HepG2 (cell line): ENCODE data around the gene TPST2. TPM values are rescaled to one million over a fixed set of nuclear protein-coding genes. Genes with fewer than 3 reads are reported as not detected.

Experiments used
- ATAC-seq: fragments of 200-7000 bp; cut with Tn5 transposase; 3 replicates; pipeline ENCODE4 v1.9.1; 2020; ENCODE audit warnings: mild to moderate bottlenecking, moderate library complexity
- BruUV-seq: library from RNA; stranded (reverse); fragments of 400-500 nt; replicated peaks from 2 replicates; lab custom pipeline; 2021; lab: Mats Ljungman, UMichigan
- CTCF ChIA-PET: fragments of 300-600 bp; formaldehyde crosslinking; extraction: SDS; loops from one replicate; lab custom pipeline; 2021; ENCODE audit warnings: low total read pairs, inconsistent platforms, low intra/inter-chr PET ratio; lab: Yijun Ruan, JAX
- POLR2A ChIA-PET: fragments of 350-600 bp; sonication (Branson Sonifier 250); formaldehyde crosslinking; loops from one replicate; lab custom pipeline; 2020; ENCODE audit warnings: antibody characterized with exemption, inconsistent platforms; lab: Yijun Ruan, JAX
- DNase-seq: peaks from one replicate; pipeline ENCODE4 v3.0.0-alpha.2; 2015; ENCODE audit warnings: low spot score
- FAIRE-seq: peaks from 3 replicates; lab custom pipeline; 2011; peaks lifted over from hg19 to GRCh38; lab: Jason Lieb, UNC
- H2AFZ ChIP-seq: one replicate; pipeline ENCODE4 v1.6.1; 2011; ENCODE audit warnings: low read length, inconsistent platforms
- H3K27ac ChIP-seq: fragments of 300-600 bp; 3 replicates; pipeline ENCODE4 v1.8.0; 2011; ENCODE audit warnings: mixed run types, mild to moderate bottlenecking, mixed read lengths, low read length, inconsistent platforms; ENCODE audit not compliant: insufficient read depth; ENCODE audit errors: extremely low read length
- H3K27me3 ChIP-seq, 2 experiments: fragments of 200-600 bp in 1 of 2; 2 replicates in 1 of 2; 3 replicates in 1 of 2; pipeline versions ENCODE4 v1.6.0 to v1.8.0; 2011; ENCODE audit warnings: low read length in 2 of 2, mild to moderate bottlenecking in 2 of 2, moderate library complexity in 2 of 2, inconsistent platforms in 1 of 2; ENCODE audit not compliant: insufficient read depth in 2 of 2, control insufficient read depth in 1 of 2
- H3K36me3 ChIP-seq, 2 experiments: fragments of 200-600 bp in 1 of 2; replicated peaks in 1 of 2; 2 replicates in 1 of 2; 3 replicates in 1 of 2; pipeline versions ENCODE4 v1.5.1 to v1.8.0; 2011; ENCODE audit warnings: low read length in 2 of 2, inconsistent platforms in 1 of 2; ENCODE audit not compliant: insufficient read depth in 2 of 2, control insufficient read depth in 1 of 2
- H3K4me1 ChIP-seq: 2 replicates; pipeline ENCODE4 v1.5.1; 2012; ENCODE audit warnings: low read length, inconsistent platforms; ENCODE audit not compliant: insufficient read depth
- H3K4me2 ChIP-seq: 2 replicates; pipeline ENCODE4 v1.6.0; 2011; ENCODE audit warnings: low read depth, low read length, inconsistent platforms
- H3K4me3 ChIP-seq, 3 experiments: fragments of 200-600 bp in 1 of 3; sonication (generic), shearing (Covaris generic) in 1 of 3; replicated peaks in 1 of 3; 2 replicates each; pipeline ENCODE4 v1.5.1; 2011 to 2016; ENCODE audit warnings: low read length in 3 of 3, inconsistent platforms in 2 of 3, low read depth in 2 of 3, mild to moderate bottlenecking in 2 of 3, control low read depth in 1 of 3, mixed read lengths in 1 of 3; ENCODE audit not compliant: insufficient read depth in 1 of 3
- H3K79me2 ChIP-seq: one replicate; pipeline ENCODE4 v1.6.1; 2011; ENCODE audit warnings: low read length, inconsistent platforms; ENCODE audit not compliant: insufficient read depth
- H3K9ac ChIP-seq: 2 replicates; pipeline ENCODE4 v1.6.0; 2011; ENCODE audit warnings: mild to moderate bottlenecking, low read depth, low read length, inconsistent platforms; ENCODE audit not compliant: insufficient read depth
- H3K9me3 ChIP-seq: 2 replicates; pipeline ENCODE4 v1.5.1; 2012; ENCODE audit warnings: mild to moderate bottlenecking, low read length
- H4K20me1 ChIP-seq: 2 replicates; pipeline ENCODE4 v1.6.0; 2011; ENCODE audit warnings: inconsistent platforms, mild to moderate bottlenecking, low read length, moderate library complexity; ENCODE audit not compliant: insufficient read depth
- CBX5 ChIP-seq: sonication (generic); formaldehyde crosslinking; IDR thresholded peaks from 2 replicates; pipeline ENCODE4 v1.4.0; 2020; ENCODE audit warnings: missing genetic modification reagents, borderline replicate concordance
- HMGA1 ChIP-seq: sonication (generic); formaldehyde crosslinking; conservative IDR thresholded peaks from 2 replicates; pipeline ENCODE4 v1.4.0; 2020; ENCODE audit warnings: missing genetic modification reagents
- IRF2 ChIP-seq: IDR thresholded peaks from 2 replicates; pipeline ENCODE4 v1.6.1; 2018; ENCODE audit warnings: missing genetic modification reagents, missing compliant biosample characterization
- NCOR1 ChIP-seq: fragments of 200-600 bp; sonication (generic); IDR thresholded peaks from 2 replicates; pipeline ENCODE4 v1.7.0; 2017; ENCODE audit warnings: antibody characterized with exemption, low read length, borderline replicate concordance
- POGZ ChIP-seq: sonication (generic); formaldehyde crosslinking; IDR thresholded peaks from 2 replicates; pipeline ENCODE4 v1.4.0; 2020; ENCODE audit warnings: mild to moderate bottlenecking, missing genetic modification reagents
- RNF219 ChIP-seq: sonication (generic); formaldehyde crosslinking; IDR thresholded peaks from 2 replicates; pipeline ENCODE4 v1.5.0; 2020; ENCODE audit warnings: mild to moderate bottlenecking, missing genetic modification reagents
- SMARCC2 ChIP-seq: fragments of 450-650 bp; IDR thresholded peaks from 2 replicates; pipeline ENCODE4 v1.6.1; 2017; ENCODE audit warnings: antibody characterized with exemption, mild to moderate bottlenecking
- TFAP4 ChIP-seq: sonication (generic); IDR thresholded peaks from 2 replicates; pipeline ENCODE4 v1.6.1; 2016; ENCODE audit warnings: low read depth, borderline replicate concordance
- ZNF10 ChIP-seq: sonication (generic); formaldehyde crosslinking; IDR thresholded peaks from 2 replicates; pipeline ENCODE4 v1.4.0; 2020; ENCODE audit warnings: mild to moderate bottlenecking, low read depth, missing genetic modification reagents, borderline replicate concordance
- ZNF124 ChIP-seq: sonication (generic); formaldehyde crosslinking; IDR thresholded peaks from 2 replicates; pipeline ENCODE4 v1.4.0; 2020; ENCODE audit warnings: missing genetic modification reagents
- ZNF234 ChIP-seq: sonication (generic); formaldehyde crosslinking; conservative IDR thresholded peaks from 2 replicates; pipeline ENCODE4 v1.5.1; 2020; ENCODE audit warnings: mild to moderate bottlenecking, missing genetic modification reagents
- ZNF329 ChIP-seq: sonication (generic); formaldehyde crosslinking; IDR thresholded peaks from 2 replicates; pipeline ENCODE4 v1.9.0; 2021; ENCODE audit warnings: low read depth, mild to moderate bottlenecking, missing genetic modification reagents
- ZNF468 ChIP-seq: sonication (generic); formaldehyde crosslinking; IDR thresholded peaks from 2 replicates; pipeline ENCODE4 v1.8.0; 2022; ENCODE audit warnings: mild to moderate bottlenecking, moderate library complexity, missing genetic modification reagents
- ZNF550 ChIP-seq: sonication (generic); formaldehyde crosslinking; IDR thresholded peaks from 2 replicates; pipeline ENCODE4 v1.4.0; 2020; ENCODE audit warnings: mild to moderate bottlenecking, missing genetic modification reagents, borderline replicate concordance
- ZNF556 ChIP-seq: sonication (generic); formaldehyde crosslinking; IDR thresholded peaks from 2 replicates; pipeline ENCODE4 v1.4.0; 2020; ENCODE audit warnings: mild to moderate bottlenecking, missing genetic modification reagents, borderline replicate concordance
- ZNF619 ChIP-seq: sonication (generic); formaldehyde crosslinking; IDR thresholded peaks from 2 replicates; pipeline ENCODE4 v1.4.0; 2020; ENCODE audit warnings: mild to moderate bottlenecking, missing genetic modification reagents
- ZNF687 ChIP-seq: sonication (generic); formaldehyde crosslinking; IDR thresholded peaks from 2 replicates; pipeline ENCODE4 v1.5.1; 2020; ENCODE audit warnings: mild to moderate bottlenecking, missing genetic modification reagents, moderate library complexity
- WGBS: methylation state at CpG from one replicate; pipeline ENCODE4 v1.1.6; 2017; ENCODE audit warnings: low lambda C conversion rate; 5-methylcytosine and 5-hydroxymethylcytosine counted together
- in situ Hi-C: cut with HindIII; loops from 2 replicates; pipeline ENCODE4 v1.10.0; 2017; ENCODE audit warnings: low pct_unique_long_range_greater_than_20kb; ENCODE audit not compliant: extremely low pct_ligation_motif_present
- intact Hi-C: fragments of 100-400 bp; cut with micrococcal nuclease; formaldehyde crosslinking; loops from one replicate; pipeline ENCODE4 v1.10.0; 2022; ENCODE audit not compliant: unreplicated experiment
- polyA plus RNA-seq, 8 experiments: library from polyadenylated mRNA; depleted of rRNA in 3 of 8; stranded (reverse) in 7 of 8; unstranded in 1 of 8; fragments of >200 nt; fragmentation: Illumina TruSeq in 4 of 8; extraction: Trizol in 4 of 8; gene quantifications; 2 replicates each; pipeline versions ENCODE4 v1.2.1 to v1.2.3, GENCODE V29; 2011 to 2016; ENCODE audit warnings: low read depth in 4 of 8, missing spikeins in 1 of 8, mixed read lengths in 1 of 8; ENCODE audit not compliant: insufficient read depth in 1 of 8
- total RNA-seq, 5 experiments: library from RNA; depleted of rRNA; stranded (reverse); fragments of >200 nt; fragmentation: Illumina TruSeq; extraction: Trizol; gene quantifications; 2 replicates each; pipeline ENCODE4 v1.2.3, GENCODE V29; 2016; ENCODE audit warnings: low read depth in 1 of 5

Gene TPST2
- total and polyA plus RNA-seq, 2 of the 13 experiments (the other 11 are each of a cell fraction or from before 2014, with no cell fraction given) = 15.2 to 23.8 TPM

GRCh38 chr22:26547426-26547825, 42.5 kb downstream of the TPST2 start:
- no peak for FAIRE-seq
- Histone ChIP-seq H3K27ac (no peak overlapping the region), H3K4me2 (no peak overlapping the region), H3K27me3 (no peaks in the 10 kb centered on the region), H3K9ac (no peak overlapping the region), H3K9me3 (no peaks in the 10 kb centered on the region), H3K79me2 (no peaks in the 10 kb centered on the region), H2AFZ (no peak overlapping the region), H3K36me3 (no peaks in the 10 kb centered on the region), H3K4me1 (peaks cover 22% of the 10 kb centered on the region), H3K4me3 (no peak overlapping the region), H4K20me1 (no peaks in the 10 kb centered on the region)
- ATAC-seq = no peak
- no peak for DNase-seq
- BruUV-seq = no TSS peak
- in situ Hi-C loops (no loop called here), intact Hi-C loops (no loop called here)
- WGBS = 88% methylated on average over 7 of the region's 7 CpGs
- CTCF ChIA-PET = no interaction called here
- POLR2A ChIA-PET = no interaction called here
- TF ChIP-seq IRF2 (CRISPR knock-in tag) = no peak
- TF ChIP-seq ZNF234 (CRISPR knock-in tag) = no peak
- TF ChIP-seq ZNF124 (CRISPR knock-in tag) = no peak
- TF ChIP-seq TFAP4 = no peak
- no peak for TF ChIP-seq ZNF329
- no peak for TF ChIP-seq CBX5 (CRISPR knock-in tag)
- TF ChIP-seq POGZ (CRISPR knock-in tag) = no peak
- no peak for TF ChIP-seq NCOR1
- no peak for TF ChIP-seq RNF219 (CRISPR knock-in tag)
- no peak for TF ChIP-seq ZNF10 (CRISPR knock-in tag)
- TF ChIP-seq SMARCC2 = no peak
- no peak for TF ChIP-seq HMGA1
- TF ChIP-seq ZNF556 (CRISPR knock-in tag) = no peak
- TF ChIP-seq ZNF468 (CRISPR knock-in tag) = no peak
- no peak for TF ChIP-seq ZNF687 (CRISPR knock-in tag)
- TF ChIP-seq ZNF619 = no peak
- no peak for TF ChIP-seq ZNF550 (CRISPR knock-in tag)
